HG03442 (cell line): Measurements from ENCODE around the gene SCML1.
A peak's percentile ranks its signal among the peaks of the same experiment; 100 is the strongest.

Source experiments
- ATAC-seq: cut with Tn5 transposase; IDR thresholded peaks from one replicate; pipeline ENCODE4 v1.9.1; 2021; ENCODE audit warnings: mild to moderate bottlenecking, moderate library complexity; ENCODE audit not compliant: unreplicated experiment

SCML1 gene

GRCh38 chrX:17736856-17737709 lies at the start of gene SCML1:
SCML1 (plus strand) TSS chrX:17737493; CDS start chrX:17744187, 6,694 bp downstream.
- peak; percentile 72 for ATAC-seq

- no peak for ATAC-seq
Measured at GRCh38 chrX:17687648-17688047, 49.6 kb upstream of the SCML1 start.

GRCh38 chrX:17689971-17690409 lies 47.3 kb upstream of the SCML1 start:
- peak; percentile 53 for ATAC-seq

GRCh38 chrX:17692709-17693346 lies 44.5 kb upstream of the SCML1 start:
- ATAC-seq, result no peak

GRCh38 chrX:17697191-17697590 lies 40.1 kb upstream of the SCML1 start:
- ATAC-seq, result no peak

GRCh38 chrX:17700976-17701375 lies 36.3 kb upstream of the SCML1 start:
- ATAC-seq, result no peak

- no peak for ATAC-seq
Measured at GRCh38 chrX:17703201-17703600, 34.1 kb upstream of the SCML1 start.

- no peak for ATAC-seq
Measured at GRCh38 chrX:17705211-17705610, 32.1 kb upstream of the SCML1 start.

- no peak for ATAC-seq
Measured at GRCh38 chrX:17706676-17707075, 30.6 kb upstream of the SCML1 start.

- ATAC-seq, result no peak
Measured at GRCh38 chrX:17707731-17708130, 29.6 kb upstream of the SCML1 start.

GRCh38 chrX:17710871-17711301 lies 26.4 kb upstream of the SCML1 start:
- ATAC-seq, result no peak

- ATAC-seq, result no peak
Measured at GRCh38 chrX:17713288-17713687, 24.0 kb upstream of the SCML1 start.

- ATAC-seq, result no peak
Measured at GRCh38 chrX:17718649-17719165, 18.6 kb upstream of the SCML1 start.

- no peak for ATAC-seq
Measured at GRCh38 chrX:17719711-17720110, 17.6 kb upstream of the SCML1 start.

GRCh38 chrX:17721715-17722114 lies 15.6 kb upstream of the SCML1 start:
- no peak for ATAC-seq

- ATAC-seq, result no peak
Measured at GRCh38 chrX:17725181-17725580, 12.1 kb upstream of the SCML1 start.

GRCh38 chrX:17732138-17732783 lies 5.0 kb upstream of the SCML1 start:
- no peak for ATAC-seq

GRCh38 chrX:17735406-17735805 lies 1.9 kb upstream of the SCML1 start:
- no peak for ATAC-seq

GRCh38 chrX:17736478-17736855 lies 826 bp upstream of the SCML1 start:
- ATAC-seq, result no peak

GRCh38 chrX:17737710-17737985 lies 355 bp downstream of the SCML1 start:
- ATAC-seq, result no peak

GRCh38 chrX:17737986-17738713 lies 857 bp downstream of the SCML1 start:
- ATAC-seq, result no peak
